ENCODE data around the gene FES.

- TF ChIP-seq CTCF (IDR thresholded peaks at IDR 0.05) = no peak
- TF ChIP-seq POLR2A (IDR thresholded peaks at IDR 0.05) = no peak
Measured at GRCh38 chr15:90933301-90933700, 49.0 kb downstream of the FES start.

All from Peyer's patch (tissue), 4 donors.